Measurements from ENCODE around the gene DAPK1. TPM values are rescaled to one million over a fixed set of nuclear protein-coding genes. Genes with fewer than 3 reads are reported as not detected.

Gene DAPK1
- total and polyA plus RNA-seq, 2 donors (not counting 3 experiments of a cell fraction or from before 2014, with no cell fraction given), result 58.9 to 119 TPM

- H3K9me3 ChIP-seq (replicated peaks; ENCODE audit: control insufficient read depth, insufficient read depth, low read length), result no peaks in the 10 kb centered on the region
- H3K36me3 ChIP-seq (ENCODE audit: control insufficient read depth in 2 of 2, extremely low read depth in 1 of 2, insufficient read depth in 2 of 2, low read length in 2 of 2), result no peaks in the 10 kb centered on the region
- H3K4me1 ChIP-seq (ENCODE audit: control insufficient read depth, extremely low read depth, insufficient read depth, low read length), result peaks cover 13% of the 10 kb centered on the region
- no TSS peak for BruUV-seq (replicated peaks)
- H3K27me3 ChIP-seq (ENCODE audit: control insufficient read depth in 2 of 2, insufficient read depth in 2 of 2, low read length in 2 of 2), result no peaks in the 10 kb centered on the region
- no peaks in the 10 kb centered on the region for H4K20me1 ChIP-seq (replicated peaks; ENCODE audit: control insufficient read depth, extremely low read depth, insufficient read depth, low read length)
- ChIA-PET CTCF (interaction anchor here (0.7 kb wide), 1 partner anchor 20 kb away, joined by 3 read pairs; the partner anchor contains the start of gene CTSL), POLR2A (no interaction called here)
- TF ChIP-seq MYC (IDR thresholded peaks at IDR 0.05; ENCODE audit: low read depth, low read length) (no peak), POLR2AphosphoS5 (IDR thresholded peaks at IDR 0.05; ENCODE audit: insufficient read depth, low read depth, low read length) (no peak), EZH2 (IDR thresholded peaks at IDR 0.05; ENCODE audit: borderline replicate concordance, low read depth, low read length, severe bottlenecking) (no peak), GATA2 (IDR thresholded peaks at IDR 0.05; ENCODE audit: insufficient read depth, insufficient read length, low read depth, low read length) (no peak), MAX (IDR thresholded peaks at IDR 0.05; ENCODE audit: insufficient read depth, insufficient read length) (no peak), POLR2A (IDR thresholded peaks at IDR 0.05; ENCODE audit: low read depth, low read length) (no peak), CTCF (IDR thresholded peaks at IDR 0.05; ENCODE audit: extremely low read depth in 1 of 2, insufficient read depth in 1 of 2, low read depth in 1 of 2, low read length in 2 of 2) (no peak), FOS (IDR thresholded peaks at IDR 0.05; ENCODE audit: borderline replicate concordance, insufficient read depth, low read length) (no peak), JUN (IDR thresholded peaks at IDR 0.05; ENCODE audit: borderline replicate concordance, insufficient read depth, insufficient read length, low read depth) (no peak)
- H2AFZ ChIP-seq (ENCODE audit: low read depth, low read length), result no peak overlapping the region
- DNase-seq (ENCODE audit: low read depth, low spot score), result no peak
- H3K79me2 ChIP-seq (ENCODE audit: control insufficient read depth, insufficient read depth, low read length), result no peaks in the 10 kb centered on the region
- dilution Hi-C loops (cut with MboI; ENCODE audit: extremely low pct_ligation_motif_present, low sequenced_read_pairs) (no loop called here), intact Hi-C loops (cut with micrococcal nuclease) (no loop called here)
- H3K9me1 ChIP-seq (replicated peaks; ENCODE audit: control insufficient read depth, extremely low read depth, insufficient read depth, low read length), result no peaks in the 10 kb centered on the region
- no peak for FAIRE-seq
- H3K27ac ChIP-seq (ENCODE audit: insufficient read depth, low read depth, low read length), result no peak overlapping the region
- no peak overlapping the region for H3K4me2 ChIP-seq (ENCODE audit: insufficient read depth, low read length)
- H3K9ac ChIP-seq (replicated peaks; ENCODE audit: extremely low read depth, insufficient read depth, low read length), result no peak overlapping the region
- no peak overlapping the region for H3K4me3 ChIP-seq (replicated peaks in 1 of 3; ENCODE audit: insufficient read depth in 1 of 3, low read depth in 1 of 3, low read length in 3 of 3)
These were observed 248.5 kb downstream of the DAPK1 start for GRCh38 chr9:87746186-87746585.
